H9 (cell line): ENCODE data around the gene COA5. TPM values are rescaled to one million over a fixed set of nuclear protein-coding genes. Genes with fewer than 3 reads are reported as not detected.

Source experiments
- DNase-seq: peaks from one replicate; pipeline ENCODE4 v3.0.0-alpha.2; 2017
- H2AFZ ChIP-seq: one replicate; pipeline ENCODE4 v1.6.1; 2013; ENCODE audit warnings: mild to moderate bottlenecking, low read length, control low read depth, moderate library complexity
- H2AK5ac ChIP-seq: 2 replicates; pipeline ENCODE4 v1.6.1; 2013; ENCODE audit warnings: low read length, control low read depth, mixed read lengths; ENCODE audit not compliant: insufficient read length
- H2BK120ac ChIP-seq: one replicate; pipeline ENCODE4 v1.6.1; 2013; ENCODE audit warnings: low read depth, mild to moderate bottlenecking, low read length, control low read depth, inconsistent platforms; ENCODE audit not compliant: poor library complexity, severe bottlenecking
- H2BK12ac ChIP-seq: 2 replicates; pipeline ENCODE4 v1.6.1; 2013; ENCODE audit warnings: low read length, control low read depth, mixed read lengths, low read depth; ENCODE audit not compliant: insufficient read length
- H2BK15ac ChIP-seq: 2 replicates; pipeline ENCODE4 v1.6.1; 2013; ENCODE audit warnings: low read depth, low read length, control low read depth
- H2BK20ac ChIP-seq: one replicate; pipeline ENCODE4 v1.6.1; 2013; ENCODE audit warnings: low read depth, mild to moderate bottlenecking, low read length, control low read depth, inconsistent platforms; ENCODE audit not compliant: poor library complexity, severe bottlenecking
- H2BK5ac ChIP-seq: 2 replicates; pipeline ENCODE4 v1.6.1; 2013; ENCODE audit warnings: low read length, control low read depth, mixed read lengths; ENCODE audit not compliant: insufficient read length
- H3K14ac ChIP-seq: 2 replicates; pipeline ENCODE4 v1.6.1; 2013; ENCODE audit warnings: low read length, control low read depth; ENCODE audit not compliant: insufficient read depth
- H3K18ac ChIP-seq: 2 replicates; pipeline ENCODE4 v1.6.1; 2013; ENCODE audit warnings: low read depth, mild to moderate bottlenecking, mixed read lengths, low read length, control low read depth; ENCODE audit not compliant: insufficient read length
- H3K23ac ChIP-seq: 2 replicates; pipeline ENCODE4 v1.6.1; 2013; ENCODE audit warnings: low read length, control low read depth, mixed read lengths, low read depth; ENCODE audit not compliant: insufficient read length
- H3K23me2 ChIP-seq: 2 replicates; pipeline ENCODE4 v1.6.1; 2013; ENCODE audit warnings: low read depth, mild to moderate bottlenecking, mixed read lengths, low read length, control low read depth; ENCODE audit not compliant: insufficient read length, poor library complexity, severe bottlenecking
- H3K27ac ChIP-seq: 2 replicates; pipeline ENCODE4 v1.5.1; 2013; ENCODE audit warnings: low read length, control low read depth, mixed read lengths, low read depth; ENCODE audit not compliant: insufficient read length
- H3K27me3 ChIP-seq: 2 replicates; pipeline ENCODE4 v1.6.1; 2013; ENCODE audit warnings: low read length, control low read depth, inconsistent platforms; ENCODE audit not compliant: insufficient read depth
- H3K4ac ChIP-seq: 2 replicates; pipeline ENCODE4 v1.6.1; 2013; ENCODE audit warnings: low read depth, mild to moderate bottlenecking, control low read depth, inconsistent platforms, low read length, moderate library complexity
- H3K4me1 ChIP-seq: 2 replicates; pipeline ENCODE4 v1.6.1; 2013; ENCODE audit warnings: low read length, control low read depth, inconsistent platforms; ENCODE audit not compliant: insufficient read depth
- H3K4me2 ChIP-seq: 2 replicates; pipeline ENCODE4 v1.6.1; 2013; ENCODE audit warnings: low read length, control low read depth, mixed read lengths; ENCODE audit not compliant: insufficient read length, insufficient read depth
- H3K56ac ChIP-seq: 2 replicates; pipeline ENCODE4 v1.6.1; 2013; ENCODE audit warnings: low read depth, mild to moderate bottlenecking, mixed read lengths, low read length, control low read depth; ENCODE audit not compliant: insufficient read length
- H3K79me1 ChIP-seq: 2 replicates; pipeline ENCODE4 v1.6.1; 2013; ENCODE audit warnings: low read depth, mild to moderate bottlenecking, moderate library complexity, low read length, control low read depth, inconsistent platforms; ENCODE audit not compliant: insufficient read depth, poor library complexity, severe bottlenecking
- H3K79me2 ChIP-seq: 2 replicates; pipeline ENCODE4 v1.6.1; 2013; ENCODE audit warnings: low read length, control low read depth, inconsistent platforms; ENCODE audit not compliant: insufficient read depth
- H3K9ac ChIP-seq: 2 replicates; pipeline ENCODE4 v1.6.1; 2013; ENCODE audit warnings: low read length, control low read depth, mixed read lengths; ENCODE audit not compliant: insufficient read length; ENCODE audit errors: extremely low read depth
- H3K9me3 ChIP-seq: one replicate; pipeline ENCODE4 v1.6.1; 2013; ENCODE audit warnings: low read depth, low read length, inconsistent platforms; ENCODE audit not compliant: control insufficient read depth
- H3T11ph ChIP-seq: one replicate; pipeline ENCODE4 v1.6.1; 2013; ENCODE audit warnings: mild to moderate bottlenecking, low read length, control low read depth, inconsistent platforms
- H4K20me1 ChIP-seq: one replicate; pipeline ENCODE4 v1.6.1; 2013; ENCODE audit not compliant: control insufficient read depth, insufficient read length, insufficient read depth
- H4K5ac ChIP-seq: 2 replicates; pipeline ENCODE4 v1.6.1; 2013; ENCODE audit warnings: low read depth, mild to moderate bottlenecking, mixed read lengths, low read length, control low read depth; ENCODE audit not compliant: insufficient read length
- H4K8ac ChIP-seq: replicated peaks from 2 replicates; pipeline ENCODE4 v1.6.1; 2013; ENCODE audit warnings: low read length, control low read depth, mixed read lengths, low read depth; ENCODE audit not compliant: insufficient read length
- H4K91ac ChIP-seq: 2 replicates; pipeline ENCODE4 v1.6.1; 2013; ENCODE audit warnings: low read depth, mild to moderate bottlenecking, moderate library complexity, mixed read lengths, low read length, control low read depth; ENCODE audit not compliant: insufficient read length
- H3K27ac Mint-ChIP-seq, 3 experiments: 2 replicates in 2 of 3; 3 replicates in 1 of 3; pipeline ENCODE4 v1.8.0; 2020 to 2021; ENCODE audit warnings: mixed read lengths in 3 of 3, mild to moderate bottlenecking in 1 of 3, moderate library complexity in 1 of 3
- H3K27me3 Mint-ChIP-seq: 2 replicates; pipeline ENCODE4 v1.8.0; 2021; ENCODE audit warnings: low read depth, mild to moderate bottlenecking, moderate library complexity, mixed read lengths
- H3K36me3 Mint-ChIP-seq, 3 experiments: 2 replicates in 2 of 3; 3 replicates in 1 of 3; pipeline ENCODE4 v1.8.0; 2020 to 2021; ENCODE audit warnings: low read depth in 3 of 3, mixed read lengths in 3 of 3; ENCODE audit not compliant: insufficient read depth in 1 of 3
- H3K4me1 Mint-ChIP-seq, 2 experiments: 2 replicates each; pipeline ENCODE4 v1.8.0; 2020; ENCODE audit warnings: mixed read lengths in 2 of 2
- H3K4me3 Mint-ChIP-seq, 2 experiments: 2 replicates in 1 of 2; 3 replicates in 1 of 2; pipeline ENCODE4 v1.8.0; 2020 to 2021; ENCODE audit warnings: mild to moderate bottlenecking in 2 of 2, mixed read lengths in 2 of 2, moderate library complexity in 1 of 2
- H3K9me3 Mint-ChIP-seq, 2 experiments: 2 replicates in 1 of 2; 3 replicates in 1 of 2; pipeline ENCODE4 v1.8.0; 2020; ENCODE audit warnings: mild to moderate bottlenecking in 2 of 2, mixed read lengths in 2 of 2, moderate library complexity in 1 of 2
- WGBS: extraction: QIAGEN DNeasy Blood & Tissue Kit; methylation state at CpG from one replicate; pipeline ENCODE4 v1.1.7; 2013; ENCODE audit warnings: missing lambda C conversion rate, low lambda C conversion rate, mixed read lengths; ENCODE audit not compliant: insufficient read length; ENCODE audit errors: extremely low coverage; 5-methylcytosine and 5-hydroxymethylcytosine counted together
- total RNA-seq: library from RNA; stranded (reverse); gene quantifications from 2 replicates; pipeline ENCODE4 v1.2.1, GENCODE V29; 2021
- TF ChIP-seq, protein P1 (sequence below): fragments of 200-600 bp; sonication (generic); conservative IDR thresholded peaks from 3 replicates; pipeline ENCODE4 v1.8.0; 2021; ENCODE audit warnings: antibody characterized with exemption, mild to moderate bottlenecking

The COA5 gene
- total RNA-seq, 1 experiment from 2014 or later = 23.6 TPM

DNA sequence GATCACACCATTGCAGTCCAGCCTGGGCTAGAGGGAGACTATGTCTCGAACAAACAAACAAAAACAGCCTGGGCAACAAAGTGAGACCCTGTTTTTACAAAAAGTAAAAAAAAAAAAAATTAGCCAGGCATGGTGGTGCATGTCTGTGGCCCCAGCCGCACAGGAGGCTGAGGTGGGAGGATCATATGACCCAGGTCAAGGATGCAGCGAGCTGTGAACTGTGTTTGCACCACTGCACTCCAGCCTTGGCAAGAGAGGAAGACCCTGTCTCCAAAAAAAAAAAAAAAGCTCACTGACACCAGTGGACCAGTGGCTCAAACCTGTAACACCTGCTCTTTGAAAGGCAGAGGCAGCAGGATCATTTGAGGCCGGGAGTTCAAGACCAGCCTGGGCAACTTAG is 40.1 kb upstream of the COA5 start:
- Histone ChIP-seq H3K14ac (no peak overlapping the region), H2AFZ (no peak overlapping the region), H3K4me1 (no peaks in the 10 kb centered on the region), H3K23ac (no peak overlapping the region), H4K91ac (no peak overlapping the region), H4K8ac (no peak overlapping the region), H3K9ac (no peak overlapping the region), H2BK12ac (no peak overlapping the region), H3K79me1 (no peaks in the 10 kb centered on the region), H3K23me2 (no peaks in the 10 kb centered on the region), H2AK5ac (no peak overlapping the region), H2BK15ac (no peak overlapping the region), H3T11ph (no peak overlapping the region), H3K4me2 (no peak overlapping the region), H3K9me3 (no peaks in the 10 kb centered on the region), H2BK20ac (no peak overlapping the region), H3K79me2 (no peaks in the 10 kb centered on the region), H4K20me1 (no peaks in the 10 kb centered on the region), H3K4ac (no peak overlapping the region; the same call in 1 of the 2 replicates), H3K56ac (no peak overlapping the region), H3K27ac (no peak overlapping the region), H3K18ac (no peak overlapping the region), H2BK120ac (no peak overlapping the region), H2BK5ac (no peak overlapping the region), H4K5ac (no peak overlapping the region), H3K27me3 (no peaks in the 10 kb centered on the region)
- Mint-ChIP-seq H3K36me3 (no peaks in the 10 kb centered on the region), H3K4me3 (no peak overlapping the region), H3K4me1 (peaks cover 14 to 16% of the 10 kb centered on the region in 2 experiments), H3K27ac (no peak overlapping the region), H3K9me3 (no peaks in the 10 kb centered on the region), H3K27me3 (no peaks in the 10 kb centered on the region)
- TF ChIP-seq, protein P1, sequence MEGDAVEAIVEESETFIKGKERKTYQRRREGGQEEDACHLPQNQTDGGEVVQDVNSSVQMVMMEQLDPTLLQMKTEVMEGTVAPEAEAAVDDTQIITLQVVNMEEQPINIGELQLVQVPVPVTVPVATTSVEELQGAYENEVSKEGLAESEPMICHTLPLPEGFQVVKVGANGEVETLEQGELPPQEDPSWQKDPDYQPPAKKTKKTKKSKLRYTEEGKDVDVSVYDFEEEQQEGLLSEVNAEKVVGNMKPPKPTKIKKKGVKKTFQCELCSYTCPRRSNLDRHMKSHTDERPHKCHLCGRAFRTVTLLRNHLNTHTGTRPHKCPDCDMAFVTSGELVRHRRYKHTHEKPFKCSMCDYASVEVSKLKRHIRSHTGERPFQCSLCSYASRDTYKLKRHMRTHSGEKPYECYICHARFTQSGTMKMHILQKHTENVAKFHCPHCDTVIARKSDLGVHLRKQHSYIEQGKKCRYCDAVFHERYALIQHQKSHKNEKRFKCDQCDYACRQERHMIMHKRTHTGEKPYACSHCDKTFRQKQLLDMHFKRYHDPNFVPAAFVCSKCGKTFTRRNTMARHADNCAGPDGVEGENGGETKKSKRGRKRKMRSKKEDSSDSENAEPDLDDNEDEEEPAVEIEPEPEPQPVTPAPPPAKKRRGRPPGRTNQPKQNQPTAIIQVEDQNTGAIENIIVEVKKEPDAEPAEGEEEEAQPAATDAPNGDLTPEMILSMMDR = no peak
- no CpG with 5 or more reads among the region's 4 CpGs for WGBS
- no peak for DNase-seq
